GM21367 (cell line): ENCODE measurements around the gene CRIP1.

Source experiments
- ATAC-seq: cut with Tn5 transposase; IDR thresholded peaks from one replicate; pipeline ENCODE4 v1.9.1; 2021; ENCODE audit not compliant: unreplicated experiment

Gene CRIP1

GRCh38 chr14:105469456-105470349 is 17.0 kb upstream of the CRIP1 start:
- ATAC-seq, result no peak

- ATAC-seq, result no peak
These were observed 16.1 kb upstream of the CRIP1 start for GRCh38 chr14:105470350-105471296.

DNA sequence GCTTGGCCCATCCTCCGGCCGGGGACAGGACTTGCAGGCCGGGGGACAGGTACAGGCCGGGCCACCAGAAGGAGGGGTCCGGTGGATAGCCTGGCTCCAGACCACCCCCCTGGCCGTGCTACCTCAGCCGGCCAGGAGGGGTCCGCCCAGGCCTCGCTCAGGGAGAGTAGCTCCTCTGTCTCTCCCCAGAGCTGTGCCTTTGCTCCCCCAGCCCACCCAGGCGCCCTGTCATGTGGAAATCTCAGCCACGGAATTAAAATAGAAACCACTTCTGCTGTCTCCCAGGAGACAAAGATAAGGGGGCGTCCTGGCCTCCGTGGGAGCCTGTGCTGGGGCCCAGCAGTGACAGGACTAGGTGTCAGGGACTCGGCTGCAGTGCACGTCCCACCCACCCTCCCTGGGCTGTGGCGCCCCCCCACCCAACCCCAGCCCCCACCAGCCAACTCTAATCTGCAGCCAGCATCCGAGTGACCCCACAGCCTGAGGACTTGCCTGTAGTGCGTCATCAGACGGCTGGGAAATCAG is 15.3 kb upstream of the CRIP1 start:
- ATAC-seq, result no peak

GRCh38 chr14:105471823-105472485 is 14.7 kb upstream of the CRIP1 start:
- ATAC-seq, result no peak

DNA sequence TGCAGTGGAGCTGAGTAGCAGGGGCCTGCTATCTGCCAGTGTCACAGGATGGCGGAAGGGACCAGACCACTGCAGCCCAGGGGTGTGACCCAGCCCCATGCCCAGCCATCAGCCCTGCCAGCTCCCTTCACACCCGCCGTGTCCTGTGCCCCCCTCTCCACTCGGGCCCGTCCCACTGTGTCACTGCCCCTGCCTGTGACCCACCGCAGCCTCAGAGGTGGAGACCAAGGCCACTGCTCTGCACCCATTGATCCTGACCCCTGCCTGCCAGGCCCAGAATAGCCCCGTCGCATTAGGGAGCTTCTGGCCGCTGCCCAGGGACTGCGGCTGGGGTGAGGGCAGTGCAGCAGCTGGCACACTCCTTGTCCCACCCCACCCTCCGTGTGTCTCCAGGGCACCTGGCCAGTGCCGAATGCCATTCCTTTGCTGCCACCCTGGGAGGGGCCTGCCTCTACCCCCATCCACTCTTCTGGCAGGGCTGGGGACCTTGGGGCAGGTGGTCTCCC is 14.1 kb upstream of the CRIP1 start:
- ATAC-seq, result no peak

DNA sequence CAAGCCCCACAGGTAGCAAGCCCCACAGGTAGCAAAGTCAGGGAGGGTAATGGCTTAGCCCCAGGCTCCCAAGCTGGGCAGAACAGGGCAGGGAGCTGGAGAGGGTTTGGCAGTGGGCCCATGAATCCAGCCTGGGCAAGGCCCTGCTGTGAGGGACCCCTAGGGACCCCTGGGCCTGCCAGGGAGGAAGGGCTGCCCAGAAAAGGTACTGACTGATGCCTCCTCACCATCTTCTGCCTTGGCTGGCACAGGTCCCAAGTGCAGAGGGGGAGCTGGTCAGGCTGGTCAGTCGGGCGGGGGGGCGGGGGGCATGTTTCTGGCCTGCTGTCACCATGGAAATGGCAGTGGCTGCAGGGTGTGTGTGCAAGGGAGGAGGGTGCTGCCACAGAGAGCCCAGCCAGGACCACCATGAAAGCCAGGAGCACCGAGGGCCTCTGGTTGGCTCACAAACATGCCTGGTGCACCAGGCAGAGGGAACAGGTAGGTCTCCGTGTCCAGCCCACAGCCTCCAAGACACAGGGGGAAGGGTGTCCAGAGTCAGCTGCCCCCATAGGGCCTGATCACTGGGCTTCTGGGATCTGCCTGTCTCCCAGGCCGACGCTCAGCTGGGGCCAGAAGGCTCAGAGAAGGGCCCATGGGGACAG is 13.5 kb upstream of the CRIP1 start:
- no peak for ATAC-seq

GRCh38 chr14:105473677-105474482 is 12.8 kb upstream of the CRIP1 start:
- no peak for ATAC-seq

GRCh38 chr14:105474483-105475268 is 12.0 kb upstream of the CRIP1 start, which contains the start of gene CRIP2:
CRIP2 (plus strand) TSS chr14:105474821; CDS start chr14:105474863, 42 bp downstream.
- ATAC-seq, result no peak

DNA sequence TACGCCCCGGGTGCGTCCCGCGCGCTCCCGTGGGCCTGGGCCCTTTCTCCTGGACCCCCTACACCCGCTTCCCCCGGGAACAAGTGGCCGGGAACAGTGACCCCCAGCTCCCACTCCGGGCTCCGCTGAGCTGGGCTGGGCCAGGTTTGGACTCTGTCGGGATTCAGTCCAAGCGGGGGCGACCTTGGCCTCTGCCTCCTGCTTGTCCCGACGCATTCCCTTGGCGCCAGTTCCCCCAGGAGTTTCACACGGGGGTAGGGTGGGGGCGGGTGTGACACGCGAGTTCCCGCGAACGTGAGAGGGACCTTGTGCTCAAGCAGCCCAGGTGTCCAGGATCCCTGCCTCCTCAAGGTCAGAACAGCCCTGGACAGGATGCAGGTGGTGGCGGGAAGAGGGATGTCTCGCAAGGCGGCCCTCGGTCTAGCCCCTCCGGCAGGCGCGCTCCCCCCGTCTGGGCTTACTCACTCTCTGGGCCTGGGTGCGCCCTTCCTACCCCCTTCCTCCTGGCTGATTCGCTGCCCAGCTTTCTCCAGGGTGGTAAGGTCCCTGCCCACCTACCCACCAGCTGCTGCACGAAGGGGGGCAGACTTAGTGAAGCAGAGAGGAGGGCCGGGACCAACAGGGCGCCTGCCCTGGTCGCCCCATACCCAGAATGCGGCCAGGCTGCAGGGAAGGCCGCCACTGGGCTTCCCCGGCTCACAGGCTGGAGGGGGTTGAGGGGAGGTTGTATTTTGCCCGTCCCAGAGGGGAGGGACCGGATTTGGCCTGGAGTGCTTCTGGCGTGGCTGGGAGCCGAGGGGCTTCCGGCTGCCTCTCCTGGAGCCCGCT is 11.2 kb upstream of the CRIP1 start:
- no peak for ATAC-seq

- ATAC-seq, result no peak
These were observed 10.4 kb upstream of the CRIP1 start for GRCh38 chr14:105476097-105476830.

- ATAC-seq, result no peak
These were observed 9.6 kb upstream of the CRIP1 start for GRCh38 chr14:105476831-105477659.

GRCh38 chr14:105477660-105478397 is 8.9 kb upstream of the CRIP1 start:
- no peak for ATAC-seq

DNA sequence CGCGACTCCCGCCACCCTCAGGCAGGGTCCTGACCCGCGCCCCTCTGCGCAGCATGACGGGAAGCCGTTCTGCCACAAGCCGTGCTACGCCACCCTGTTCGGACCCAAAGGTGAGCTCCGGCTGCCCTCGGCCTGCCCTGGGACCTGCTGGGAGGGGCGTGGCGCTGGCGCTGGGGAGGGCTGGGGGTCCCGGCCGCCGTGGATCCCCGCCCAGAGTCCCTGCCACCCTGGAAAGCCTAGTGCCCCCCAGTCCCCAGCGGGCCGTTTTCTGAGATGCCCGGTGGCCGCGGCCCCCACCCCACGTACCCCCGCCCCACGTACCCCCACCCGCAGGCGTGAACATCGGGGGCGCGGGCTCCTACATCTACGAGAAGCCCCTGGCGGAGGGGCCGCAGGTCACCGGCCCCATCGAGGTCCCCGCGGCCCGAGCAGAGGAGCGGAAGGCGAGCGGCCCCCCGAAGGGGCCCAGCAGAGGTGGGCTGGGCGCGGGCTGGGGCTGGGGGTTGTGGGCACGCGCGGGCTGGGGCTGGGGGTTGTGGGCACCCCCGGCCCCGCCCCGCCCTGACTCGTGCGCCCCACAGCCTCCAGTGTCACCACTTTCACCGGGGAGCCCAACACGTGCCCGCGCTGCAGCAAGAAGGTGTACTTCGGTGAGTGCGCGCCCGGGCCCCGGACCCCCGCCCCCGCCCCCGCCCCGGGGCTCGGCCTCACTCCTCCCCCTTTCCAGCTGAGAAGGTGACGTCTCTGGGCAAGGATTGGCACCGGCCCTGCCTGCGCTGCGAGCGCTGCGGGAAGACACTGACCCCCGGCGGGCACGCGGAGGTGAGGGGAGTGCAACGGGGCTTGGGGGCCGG is 8.1 kb upstream of the CRIP1 start:
- no peak for ATAC-seq

GRCh38 chr14:105479431-105480158 is 7.1 kb upstream of the CRIP1 start:
- no peak for ATAC-seq
